Measurements from ENCODE around the gene SIK2.
"Not testable (repeated sequence)": the region's sequence is repeated elsewhere in the genome, so short reads cannot be mapped to it uniquely, and the experiment has no call there.

The SIK2 gene

DNA sequence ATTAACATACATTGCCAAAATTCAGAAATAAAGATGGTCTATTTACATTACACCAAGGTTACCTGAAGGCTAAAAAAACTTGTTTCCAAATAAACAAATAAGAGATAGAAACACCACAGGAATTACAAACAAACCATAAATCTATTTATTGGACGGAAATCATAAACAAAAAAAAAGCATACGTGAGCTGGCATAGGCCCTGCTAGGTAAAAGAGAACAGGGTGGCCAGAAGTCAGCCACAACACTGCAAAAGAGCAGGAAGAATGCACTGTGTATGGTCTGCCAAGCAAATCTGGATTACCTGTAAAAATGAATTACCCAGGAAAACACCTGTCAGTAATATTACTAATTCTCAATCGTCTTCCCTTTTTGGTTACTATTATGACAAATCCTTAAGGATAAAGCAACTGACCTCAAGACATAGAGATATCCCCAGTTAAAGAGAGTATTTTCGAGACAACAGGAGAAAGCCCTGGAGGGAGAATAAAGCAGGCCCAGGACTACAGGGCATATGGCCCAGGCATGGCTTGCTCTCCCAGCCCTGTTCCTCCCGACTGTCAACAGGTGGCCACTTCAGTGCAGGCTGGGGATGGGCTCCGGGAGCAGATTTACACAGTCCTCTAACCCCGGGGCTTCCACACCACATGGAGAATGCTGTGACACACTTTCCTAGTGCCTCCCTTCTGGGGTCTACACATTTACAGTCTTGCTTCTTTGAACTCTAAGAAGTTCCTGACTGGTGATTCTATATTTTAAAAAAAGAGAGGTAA, 146.0 kb downstream of the SIK2 start:
- no peak for DNase-seq (ENCODE audit: low read depth in 2 of 3, low spot score in 2 of 3)

DNA sequence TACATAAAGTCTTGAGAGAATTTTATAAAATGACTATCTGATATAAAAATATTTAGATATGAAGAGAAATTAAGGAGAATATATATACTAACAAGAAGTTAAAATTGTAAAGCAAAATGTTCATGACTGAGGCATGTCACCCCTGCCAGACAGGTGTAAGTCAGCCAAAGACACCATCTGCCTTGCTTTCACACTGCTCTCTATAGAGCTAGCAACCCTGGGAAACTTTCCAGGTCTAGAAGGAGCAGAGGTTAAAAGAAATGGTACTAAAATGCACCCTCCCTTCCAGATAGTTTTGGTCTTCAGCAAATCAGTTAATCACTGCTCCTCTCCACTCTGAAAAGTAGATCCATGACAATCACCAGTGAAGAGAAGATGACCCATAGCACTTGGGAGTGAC, 147.4 kb downstream of the SIK2 start:
- no peak for DNase-seq (ENCODE audit: low read depth in 2 of 3, low spot score in 2 of 3)

DNA sequence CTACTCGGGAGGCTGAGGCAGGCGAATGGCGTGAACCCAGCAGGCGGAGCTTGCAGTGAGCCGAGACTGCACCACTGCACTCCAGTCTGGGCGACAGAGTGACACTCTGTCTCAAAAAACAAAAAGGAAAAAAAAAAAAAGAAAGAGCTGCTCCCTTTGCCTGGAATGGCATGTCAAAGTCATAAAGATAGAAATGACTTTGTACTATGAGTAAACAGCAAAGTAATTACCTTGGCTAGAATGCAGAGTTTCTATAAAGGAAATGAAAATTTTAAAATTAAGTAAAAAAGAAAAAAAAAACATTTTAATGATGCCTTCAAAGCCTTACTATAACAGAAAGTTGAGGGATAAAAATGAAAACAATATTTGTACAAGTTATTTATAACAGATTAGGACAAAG, 153.8 kb downstream of the SIK2 start:
- DNase-seq (ENCODE audit: low read depth in 2 of 3, low spot score in 2 of 3) = no peak

DNA sequence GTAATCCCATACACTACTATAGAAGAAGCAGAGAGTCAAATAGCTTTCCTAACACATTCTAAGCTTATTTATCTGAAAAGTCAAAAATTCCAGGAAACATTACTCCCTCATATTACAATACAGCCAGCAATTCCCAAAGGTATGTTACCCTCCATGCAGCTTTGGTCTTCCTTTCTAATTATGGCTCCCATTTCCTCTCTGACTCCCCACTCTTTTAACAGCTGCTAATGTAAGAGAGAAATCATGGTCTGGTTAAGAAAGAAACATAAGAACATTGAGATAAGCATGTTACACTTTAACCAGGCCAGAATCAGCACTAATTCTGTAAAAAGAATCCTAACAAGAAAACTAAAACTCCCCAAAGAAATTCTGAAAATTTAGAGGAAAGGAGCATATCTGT, 157.1 kb downstream of the SIK2 start:
- DNase-seq (ENCODE audit: low read depth in 2 of 3, low spot score in 2 of 3) = no peak

DNA sequence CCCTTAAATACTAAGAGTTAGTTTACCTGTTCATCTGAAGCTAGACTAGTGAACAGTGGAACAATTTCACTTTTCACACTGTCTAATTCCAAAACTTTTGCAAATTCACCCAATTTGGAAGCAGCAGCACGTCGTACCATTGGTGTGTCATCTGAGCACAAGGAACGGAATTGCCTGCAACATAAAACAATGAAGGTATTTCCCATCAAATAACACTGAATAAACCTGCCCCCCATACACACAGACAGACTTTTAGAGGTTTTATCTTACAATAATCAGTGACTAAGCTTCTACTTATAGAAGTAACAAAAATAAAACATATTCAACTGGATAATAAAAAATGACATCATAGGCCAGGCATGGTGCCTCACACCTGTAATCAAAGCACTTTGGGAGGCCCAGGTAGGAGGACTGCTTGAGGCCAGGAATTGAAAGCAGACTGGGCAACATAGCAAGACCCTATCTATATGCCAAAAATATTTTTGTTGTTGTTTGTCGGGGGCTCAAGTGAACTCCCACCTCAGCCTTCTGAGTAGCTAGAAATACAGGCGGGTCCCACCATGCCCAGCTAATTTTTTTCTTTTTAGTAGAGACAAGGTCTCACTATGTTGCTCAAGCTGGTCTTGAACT, 157.6 kb downstream of the SIK2 start:
- no peak for DNase-seq (ENCODE audit: low read depth in 2 of 3, low spot score in 2 of 3)

DNA sequence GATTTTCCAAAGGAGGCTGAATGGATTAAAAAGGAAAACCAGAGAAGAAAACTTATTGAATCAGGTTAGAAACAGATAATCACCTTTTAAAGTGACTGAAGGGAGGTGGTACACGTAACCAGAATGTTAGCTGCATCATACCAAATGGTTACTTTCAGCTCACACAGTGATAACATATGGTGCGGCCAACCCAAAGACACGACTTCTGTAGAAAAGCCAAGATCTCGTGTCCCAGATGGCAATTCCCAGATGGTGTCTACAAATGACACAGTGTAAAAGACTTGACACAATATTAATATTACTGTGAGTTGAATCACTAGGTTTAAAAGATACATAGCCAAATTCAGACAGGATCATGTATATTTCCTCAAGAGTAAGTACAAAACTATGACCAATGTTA, 158.8 kb downstream of the SIK2 start:
- DNase-seq (ENCODE audit: low read depth in 2 of 3, low spot score in 2 of 3) = no peak

DNA sequence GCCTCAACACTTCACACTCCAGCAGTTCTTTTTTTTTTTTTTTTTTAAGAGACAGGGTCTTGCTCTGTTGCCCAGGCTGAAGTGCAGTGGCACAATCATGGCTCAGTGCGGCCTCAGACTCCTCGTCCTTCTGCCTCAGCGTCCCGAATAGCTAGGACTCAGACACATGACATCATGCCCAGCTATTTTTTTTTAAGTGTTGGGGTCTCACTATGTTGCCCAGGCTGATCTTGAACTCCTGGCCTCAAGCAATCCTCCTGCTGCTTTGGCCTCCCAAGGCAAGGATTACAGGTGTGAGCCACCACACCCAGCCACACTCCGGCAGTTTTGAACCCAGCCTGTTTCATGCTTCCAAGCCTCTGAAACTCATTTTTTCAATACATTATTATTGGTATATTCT, 160.3 kb downstream of the SIK2 start:
- DNase-seq (ENCODE audit: low read depth in 2 of 3, low spot score in 2 of 3) = no peak

DNA sequence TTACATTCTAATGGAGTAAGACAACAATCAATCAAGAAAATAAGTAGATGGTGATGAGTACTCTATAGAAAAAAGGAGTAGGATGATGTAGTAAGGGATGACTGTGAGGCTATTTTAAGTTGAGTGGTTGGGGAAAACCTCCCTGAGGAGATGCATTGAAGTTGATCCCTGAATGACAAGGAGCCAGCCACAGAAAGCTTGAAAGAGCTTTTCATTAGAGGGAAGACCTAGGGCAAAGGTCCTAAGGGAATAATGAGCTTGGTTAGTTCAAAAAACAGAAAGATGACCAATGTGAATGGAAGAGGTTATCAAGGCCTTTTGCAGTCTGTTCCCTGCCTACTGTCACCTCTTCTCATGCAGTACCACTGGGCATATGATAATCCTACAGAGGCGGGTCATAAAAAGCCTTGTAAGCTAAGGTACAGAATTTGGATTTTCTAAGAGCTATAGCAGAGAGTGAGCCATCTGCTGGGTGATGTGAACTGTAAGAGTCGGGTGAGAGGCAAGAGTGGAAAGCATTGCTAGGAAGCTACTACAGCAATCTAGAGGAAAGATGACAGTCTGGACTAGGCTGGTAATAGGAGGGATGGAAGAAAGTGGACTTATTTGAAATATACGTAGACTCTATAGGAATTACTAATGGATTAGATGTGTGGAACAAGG, 160.9 kb downstream of the SIK2 start:
- DNase-seq (ENCODE audit: low read depth in 2 of 3, low spot score in 2 of 3) = no peak

DNA sequence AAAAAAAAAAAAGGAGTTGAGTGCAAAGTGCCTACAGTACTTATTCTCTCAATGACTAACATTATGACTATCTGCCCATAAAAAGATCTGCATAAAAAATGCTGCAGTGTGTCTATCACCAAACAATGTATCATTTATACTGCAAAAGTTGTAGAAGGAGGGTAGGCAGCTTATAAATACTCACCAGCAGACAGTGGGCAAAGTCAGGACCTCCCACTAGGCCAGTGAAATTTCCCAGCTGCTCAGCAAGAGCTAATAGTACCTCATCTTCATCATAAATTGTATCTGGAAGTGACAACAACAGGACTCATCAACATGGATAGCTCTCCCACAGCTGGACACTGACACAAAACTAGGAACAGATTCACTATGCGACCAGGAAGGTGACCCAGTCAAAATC, 162.4 kb downstream of the SIK2 start:
- no peak for DNase-seq (ENCODE audit: low read depth in 2 of 3, low spot score in 2 of 3)

DNA sequence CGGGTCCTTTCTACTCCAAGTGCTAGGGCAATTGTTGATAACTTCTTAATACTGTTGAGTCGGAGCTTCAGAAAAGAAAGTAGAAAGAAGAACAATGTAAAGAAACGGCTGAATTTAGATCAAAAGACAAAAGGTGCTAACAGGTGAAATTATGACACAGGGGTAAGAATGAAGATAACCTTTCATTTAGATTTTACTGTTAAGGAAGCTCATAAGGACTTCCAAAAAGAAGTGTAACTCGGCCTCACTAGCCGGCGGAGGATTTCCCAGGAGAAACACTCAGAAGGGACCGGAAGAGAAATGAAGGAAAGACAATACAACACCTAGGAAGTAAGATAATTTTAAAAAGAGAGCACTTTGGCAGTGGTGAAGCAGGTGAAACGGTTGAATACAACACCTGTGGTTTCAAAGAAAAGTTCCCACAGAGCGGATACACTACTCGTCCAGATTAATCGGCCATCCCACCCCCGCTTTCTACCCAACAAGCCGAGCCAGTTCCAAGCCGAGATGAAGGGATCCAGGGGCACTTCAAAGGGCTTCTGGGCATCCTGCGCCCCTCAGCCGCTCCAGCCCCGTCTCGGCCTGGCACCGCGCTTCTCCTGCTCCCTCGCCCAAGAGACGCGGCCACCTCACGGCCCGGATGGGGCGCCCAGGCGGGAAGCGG, 163.2 kb downstream of the SIK2 start:
- DNase-seq (ENCODE audit: low read depth in 2 of 3, low spot score in 2 of 3) = no peak

DNA sequence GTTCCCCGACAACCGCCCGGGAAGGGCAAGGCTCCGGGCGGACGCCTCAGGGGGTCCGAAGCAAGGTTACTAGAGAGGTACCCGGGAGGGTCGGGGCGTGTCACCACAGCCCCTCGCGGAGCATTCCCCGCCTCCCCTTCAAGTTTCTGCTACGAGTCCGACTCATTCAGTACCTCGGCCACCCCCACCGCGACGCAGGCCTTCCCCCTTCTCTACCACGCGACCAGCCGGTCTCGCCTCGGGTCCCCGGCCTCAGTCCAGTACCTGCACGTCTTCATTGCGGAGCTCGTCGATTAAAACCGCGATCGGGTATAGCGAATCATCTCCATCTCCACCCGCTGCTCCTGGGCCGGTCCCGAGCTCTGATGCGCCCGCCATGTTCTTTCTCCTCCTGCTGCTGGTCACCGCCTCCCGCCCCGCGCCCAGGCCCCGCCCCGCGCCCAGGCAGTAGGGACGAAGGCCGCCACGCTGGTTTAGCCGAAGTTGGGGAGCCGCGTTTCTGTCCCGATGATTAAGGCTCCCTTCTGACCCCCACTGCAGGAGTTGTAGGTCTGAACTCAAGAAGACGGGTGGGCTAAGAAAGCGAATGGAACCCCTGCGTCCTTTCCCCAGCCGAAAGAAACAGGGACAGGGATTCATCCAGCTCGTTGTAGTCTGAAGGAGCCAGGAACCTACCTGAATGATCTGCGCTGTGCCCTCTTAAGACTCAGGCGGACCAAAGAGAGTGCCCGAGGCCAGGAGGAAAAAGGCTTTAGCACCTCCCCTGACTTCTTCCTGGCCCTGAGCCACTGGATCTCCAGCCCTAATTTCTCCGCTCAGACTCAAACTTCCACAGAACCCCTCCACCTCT, 164.0 kb downstream of the SIK2 start, which contains the start of gene PPP2R1B:
Gene PPP2R1B (minus strand): TSS at position 406 of the 850 bp plus-strand sequence. CDS start 28 bp downstream, at position 378.
- DNase-seq (ENCODE audit: low read depth in 2 of 3, low spot score in 2 of 3) = peak; percentile 44 to 68 (median 48)

DNA sequence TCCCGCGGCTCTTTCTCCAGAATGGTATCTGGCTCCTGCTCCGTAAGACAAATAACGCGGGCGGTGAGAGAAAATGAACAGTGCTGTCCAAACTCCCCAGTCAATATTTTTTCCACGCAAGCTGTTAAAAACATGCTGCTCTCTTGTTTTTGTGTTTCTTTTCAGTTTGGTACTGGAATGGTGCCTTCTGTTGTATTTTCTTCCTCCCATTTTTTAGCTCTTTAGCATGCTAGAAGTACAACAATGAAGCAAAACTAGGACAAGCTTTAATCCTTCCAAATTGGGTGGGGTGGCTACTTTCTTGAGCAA, 164.5 kb downstream of the SIK2 start:
- DNase-seq (ENCODE audit: low read depth in 2 of 3, low spot score in 2 of 3) = no peak

DNA sequence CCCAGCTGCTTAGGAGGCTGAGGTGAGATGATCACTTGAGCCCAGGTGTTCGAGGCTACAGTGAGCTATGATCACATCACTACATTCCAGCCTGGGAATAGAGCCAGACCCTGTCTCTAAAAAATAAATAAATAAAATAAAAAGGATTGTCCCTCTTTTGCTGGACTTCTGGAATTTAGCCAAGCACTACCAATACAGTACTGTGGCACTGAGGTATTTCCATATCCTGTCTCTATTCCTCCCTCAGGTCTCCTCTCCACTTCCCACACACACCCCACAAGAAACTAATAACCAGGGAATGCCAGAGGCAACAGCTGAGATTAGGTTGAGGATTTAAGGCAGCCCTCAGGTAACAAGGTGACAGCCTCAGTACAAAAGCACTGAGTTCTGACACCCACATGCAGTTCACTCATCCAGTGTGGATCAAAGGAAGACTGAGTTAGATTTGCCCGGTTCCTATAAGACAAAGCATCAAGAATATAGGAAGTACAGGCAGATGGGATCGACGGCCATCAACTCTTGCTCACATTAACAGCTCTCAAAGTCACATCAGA, 168.4 kb downstream of the SIK2 start:
- no peak for DNase-seq (ENCODE audit: low read depth in 2 of 3, low spot score in 2 of 3)

DNA sequence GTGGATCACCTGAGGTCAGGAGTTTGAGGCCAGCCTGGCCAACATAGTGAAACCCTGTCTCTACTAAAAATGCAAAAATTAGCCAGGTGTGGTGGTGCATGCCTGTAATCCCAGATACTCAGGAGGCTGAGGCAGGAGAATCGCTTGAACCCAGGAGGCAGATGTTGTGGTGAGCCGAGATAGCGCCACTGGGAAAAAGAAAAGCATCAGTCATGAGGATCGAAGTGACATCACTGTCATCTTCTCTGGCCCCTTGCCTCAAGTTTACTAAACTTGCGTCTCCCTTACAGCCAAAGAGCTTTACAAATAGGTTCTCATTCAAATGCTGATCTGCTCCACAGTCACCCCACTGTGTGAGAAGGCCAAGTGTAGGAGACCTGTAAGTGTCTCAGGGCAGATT, 169.0 kb downstream of the SIK2 start:
- DNase-seq (ENCODE audit: low read depth in 2 of 3, low spot score in 2 of 3) = not testable (repeated sequence)

DNA sequence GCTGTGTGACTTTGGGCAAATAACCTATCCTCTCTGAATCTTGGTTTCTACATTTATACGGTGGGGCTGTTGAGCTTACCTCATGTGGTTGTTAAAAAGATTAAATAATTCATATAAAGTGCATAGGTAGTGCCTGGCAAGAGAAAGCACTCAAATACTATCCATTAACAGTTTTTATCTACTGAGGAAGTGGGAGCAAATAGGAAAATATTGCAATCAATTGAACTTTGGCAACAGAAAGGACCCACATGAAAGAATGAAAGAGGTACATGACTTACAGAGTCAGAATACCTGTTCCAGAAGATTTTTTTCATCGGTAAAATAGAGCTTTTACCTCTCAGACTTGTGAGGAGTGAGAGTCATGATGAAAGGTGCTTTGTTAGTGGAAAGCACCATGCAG, 170.3 kb downstream of the SIK2 start:
- no peak for DNase-seq (ENCODE audit: low read depth in 2 of 3, low spot score in 2 of 3)

DNA sequence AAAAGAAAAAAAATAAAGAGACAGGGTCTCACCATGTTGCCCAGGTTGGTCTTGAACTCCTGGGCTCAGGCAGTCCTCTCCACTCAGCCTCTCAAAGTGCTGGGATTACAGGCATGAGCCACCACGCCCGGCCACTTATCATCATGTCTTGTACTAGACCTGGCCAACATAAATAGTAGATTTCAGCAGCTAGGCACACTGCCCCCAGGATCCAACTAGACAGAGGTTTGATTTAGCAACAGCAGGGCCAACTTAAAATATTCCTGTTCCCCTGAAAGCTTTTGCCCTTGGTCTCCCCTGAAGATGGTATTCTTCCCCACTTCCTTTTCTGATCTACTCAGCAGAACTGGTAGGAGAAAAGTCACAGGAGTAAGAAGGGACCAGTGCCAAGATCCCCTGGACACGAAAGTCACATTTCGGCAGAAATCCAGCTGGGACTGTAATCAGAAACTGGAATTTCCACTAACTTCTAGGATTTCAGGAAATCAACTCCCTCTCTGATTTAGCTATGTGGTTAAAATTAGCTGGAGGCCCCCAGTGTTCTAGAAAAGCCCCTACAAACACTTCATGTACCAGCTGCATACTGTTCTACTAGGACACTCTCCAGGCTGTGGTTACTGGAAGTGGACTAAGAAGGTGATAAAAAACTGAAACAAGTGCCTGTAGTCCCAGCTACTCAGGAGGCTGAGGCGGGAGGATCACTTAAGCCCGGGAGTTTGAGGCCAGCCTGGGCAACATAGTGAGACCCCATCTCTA, 172.9 kb downstream of the SIK2 start:
- no peak for DNase-seq (ENCODE audit: low read depth in 2 of 3, low spot score in 2 of 3)

DNA sequence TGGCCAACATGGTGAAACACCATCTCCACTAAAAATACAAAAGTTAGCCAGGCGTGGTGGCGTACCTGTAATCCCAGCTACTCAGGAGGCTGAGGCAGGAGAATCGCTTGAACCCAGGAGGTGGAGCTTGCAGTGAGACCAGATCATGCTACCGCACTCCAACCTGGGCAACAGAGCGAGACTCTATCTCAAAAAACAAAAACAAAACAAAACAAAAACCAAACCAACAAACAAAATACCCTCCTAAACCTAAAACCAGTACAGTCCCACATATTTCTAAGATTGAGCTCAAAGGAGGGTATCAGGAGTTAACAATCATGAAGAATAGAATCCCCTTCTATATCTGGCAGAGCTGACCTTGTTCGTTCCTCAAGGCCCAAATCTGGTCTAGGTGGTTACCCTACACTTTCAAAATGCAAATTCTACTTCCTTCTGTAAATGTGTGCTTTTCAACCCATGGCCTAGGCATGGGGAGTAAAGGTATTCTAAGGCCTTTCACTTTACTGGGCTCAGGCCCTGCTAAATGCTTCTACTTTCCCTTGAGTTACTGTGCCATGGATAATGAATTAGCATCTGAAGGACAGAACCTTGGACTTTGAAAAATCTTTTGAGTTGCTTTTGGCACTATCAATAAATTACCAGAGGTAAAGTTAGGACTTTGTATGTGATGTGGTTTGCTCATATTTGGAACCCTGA, 174.3 kb downstream of the SIK2 start:
- no peak for DNase-seq (ENCODE audit: low read depth in 2 of 3, low spot score in 2 of 3)

DNA sequence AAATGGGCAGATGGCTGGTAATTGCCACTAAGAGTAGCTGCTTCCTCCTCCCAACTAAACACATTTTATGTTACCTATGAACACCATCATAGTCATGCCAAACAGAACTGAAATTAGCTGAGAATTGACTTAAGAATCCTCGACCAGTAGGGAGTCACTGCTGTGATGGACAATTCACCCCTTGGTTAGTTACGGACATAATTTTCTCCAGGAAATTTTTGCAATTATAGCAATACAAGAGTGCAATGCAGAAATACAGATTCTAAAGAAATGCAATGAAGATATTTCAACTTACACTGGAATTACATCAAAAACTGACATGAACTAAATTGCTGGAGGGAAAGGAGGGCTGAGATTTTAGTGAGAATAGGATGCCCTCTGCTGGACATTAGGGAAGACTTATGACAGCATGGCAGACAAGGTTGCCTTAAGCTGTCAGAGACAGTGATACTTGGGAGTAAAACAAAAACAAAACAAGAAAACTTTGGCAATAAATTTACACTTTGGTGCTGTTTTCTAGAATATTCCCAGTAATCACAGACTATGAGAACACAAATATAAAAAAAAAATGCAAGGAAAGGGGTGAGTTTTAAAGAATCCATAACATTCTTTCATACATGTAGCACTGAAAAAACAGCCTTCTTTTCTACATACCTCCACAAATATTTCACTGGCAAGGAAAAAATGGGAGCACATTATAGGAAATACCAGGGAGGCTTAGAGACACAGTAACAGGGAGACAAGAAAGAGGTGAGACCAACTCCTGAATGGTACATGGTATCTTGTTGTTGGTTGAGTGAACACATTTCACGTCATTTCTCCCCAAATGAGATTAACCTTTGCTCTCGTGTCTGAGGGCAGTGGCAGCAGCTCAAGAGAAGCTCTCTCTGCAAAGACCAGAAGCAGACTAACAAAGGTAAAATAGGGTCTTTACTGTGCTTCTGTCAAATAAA, 175.1 kb downstream of the SIK2 start:
- DNase-seq (ENCODE audit: low read depth in 2 of 3, low spot score in 2 of 3) = no peak
